ENCODE results near the gene PTEN.
"Not testable (repeated sequence)": the region's sequence is repeated elsewhere in the genome, so short reads cannot be mapped to it uniquely, and the experiment has no call there.

The PTEN gene

GRCh38 chr10:87846023-87846422 is 17.4 kb upstream of the PTEN start:
- DNase-seq, result no peak

DNA sequence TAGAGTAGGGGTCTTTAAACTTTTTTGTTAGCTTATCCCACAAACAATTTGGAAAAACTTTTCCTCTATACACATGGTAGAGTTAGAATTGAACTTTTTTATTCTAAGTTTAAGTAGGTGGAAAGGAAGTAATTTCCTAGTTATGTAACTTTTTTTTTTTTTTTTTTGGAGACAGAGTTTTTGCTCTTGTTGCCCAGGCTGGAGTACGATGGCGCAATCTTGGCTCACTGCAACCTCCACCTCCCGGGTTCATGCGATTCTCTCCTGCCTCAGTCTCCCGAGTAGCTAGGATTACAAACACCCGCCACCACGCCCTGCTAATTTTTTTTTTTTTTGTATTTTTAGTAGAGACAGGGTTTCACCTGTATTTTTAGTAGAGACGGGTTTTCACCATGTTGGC is 16.7 kb upstream of the PTEN start:
- DNase-seq, result not testable (repeated sequence)

GRCh38 chr10:87847550-87847949 is 15.9 kb upstream of the PTEN start:
- no peak for DNase-seq

- no peak for DNase-seq
Observed at GRCh38 chr10:87849001-87849400, 14.4 kb upstream of the PTEN start.

- peak; percentile 61 for DNase-seq
Observed at GRCh38 chr10:87850742-87851205, 12.7 kb upstream of the PTEN start.

DNA sequence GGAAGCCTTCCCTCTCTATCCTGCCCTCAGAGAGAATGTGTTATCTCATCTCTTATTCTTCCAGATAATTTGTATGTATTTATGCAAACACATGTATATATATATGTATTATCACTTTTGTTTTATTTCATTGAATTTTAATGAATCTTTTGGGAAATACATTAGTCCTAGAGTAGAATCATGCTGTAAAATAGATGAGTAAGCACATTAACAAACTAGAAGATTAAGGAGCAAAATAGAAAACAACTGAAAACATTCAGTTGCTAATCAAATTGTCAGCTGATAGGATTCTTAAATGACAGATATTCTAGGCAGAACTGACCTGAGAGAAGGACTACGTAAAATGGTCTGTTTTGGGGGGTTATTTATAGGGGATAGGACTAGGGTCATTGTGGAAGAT is 11.3 kb upstream of the PTEN start:
- no peak for DNase-seq

DNA sequence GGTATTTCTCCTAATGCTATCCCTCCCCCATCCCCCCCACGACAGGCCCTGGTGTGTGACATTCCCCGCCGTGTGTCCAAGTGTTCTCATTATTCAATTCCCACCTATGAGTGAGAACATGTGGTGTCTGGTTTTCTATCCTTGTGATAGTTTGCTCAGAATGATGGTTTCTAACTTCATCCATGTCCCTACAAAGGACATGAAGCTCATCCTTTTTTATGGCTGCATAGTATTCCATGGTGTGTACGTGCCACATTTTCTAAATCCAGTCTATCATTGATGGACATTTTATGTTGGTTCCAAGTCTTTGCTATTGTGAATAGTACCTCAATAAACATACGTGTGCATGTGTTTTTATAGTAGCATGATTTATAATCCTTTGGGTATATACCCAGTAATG is 8.2 kb upstream of the PTEN start:
- not testable (repeated sequence) for DNase-seq

GRCh38 chr10:87855665-87856064 is 7.8 kb upstream of the PTEN start:
- DNase-seq, result not testable (repeated sequence)

- peak; percentile 34 for DNase-seq
Observed at GRCh38 chr10:87860156-87860795, 3.1 kb upstream of the PTEN start.

DNA sequence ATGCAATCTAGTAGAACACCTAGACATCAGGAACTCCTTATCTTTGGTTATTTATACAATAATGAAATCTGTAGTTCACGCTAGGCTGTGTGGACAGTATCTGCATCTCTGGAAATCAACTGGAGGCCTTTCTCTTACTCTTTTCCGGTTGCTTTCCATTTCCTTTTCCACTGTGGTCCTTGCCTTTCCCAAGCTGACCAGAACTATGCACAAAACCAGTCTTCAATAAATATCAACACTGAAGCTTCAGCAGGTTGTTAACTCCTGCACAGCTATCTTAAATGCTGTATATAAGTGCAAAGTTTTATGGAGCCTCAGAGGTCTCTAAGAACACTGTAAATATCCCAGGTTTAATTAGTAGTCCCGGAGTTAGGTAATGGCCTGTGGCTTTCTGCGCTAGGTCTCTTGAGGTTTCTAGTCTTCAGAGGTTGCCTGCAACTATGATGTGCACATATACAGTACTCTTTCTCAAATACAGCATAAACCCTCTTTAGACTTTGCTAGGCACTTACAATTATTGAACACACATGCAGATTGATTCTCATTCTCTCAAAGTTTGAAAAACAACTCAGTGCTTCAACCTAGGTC is 2.5 kb upstream of the PTEN start:
- no peak for DNase-seq

- peak; percentile 66 for DNase-seq
Observed at GRCh38 chr10:87861566-87861952, 1.9 kb upstream of the PTEN start.

DNA sequence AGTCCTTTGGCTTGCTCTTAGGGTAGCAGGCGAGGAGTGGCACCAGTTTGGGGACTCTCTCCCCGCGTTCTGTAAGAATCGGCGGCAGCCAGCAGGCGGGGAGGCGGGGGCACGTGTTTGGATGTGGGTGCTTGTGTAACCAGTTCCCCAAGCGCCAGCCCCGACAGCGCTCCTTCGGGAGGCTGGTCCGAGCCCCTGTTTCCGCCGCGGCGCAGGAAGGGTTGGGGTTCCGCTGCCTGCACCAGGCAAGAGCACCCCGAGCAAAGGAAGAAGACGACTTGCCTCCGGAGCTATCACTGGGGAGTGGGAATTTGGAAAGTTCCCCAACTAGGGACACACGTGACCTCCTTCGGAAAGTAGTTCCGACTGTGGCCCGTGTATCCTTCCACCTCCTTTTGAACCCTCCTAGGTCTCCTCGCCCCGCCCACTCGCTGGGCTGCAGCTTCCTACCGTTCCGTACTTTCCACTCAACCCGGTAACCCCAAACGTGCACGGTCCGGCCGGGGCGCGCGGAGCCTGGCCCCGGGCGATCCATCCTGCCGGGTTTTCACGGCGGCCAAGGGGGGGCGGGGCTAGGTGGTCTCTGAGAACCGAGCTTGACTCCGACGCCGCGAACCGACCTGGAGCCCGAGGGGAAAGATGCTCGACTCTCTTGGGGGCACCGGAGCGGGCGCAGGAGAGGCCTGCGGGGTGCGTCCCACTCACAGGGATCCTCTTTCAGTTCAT is 1.3 kb upstream of the PTEN start:
- peak; percentile 97 for DNase-seq

DNA sequence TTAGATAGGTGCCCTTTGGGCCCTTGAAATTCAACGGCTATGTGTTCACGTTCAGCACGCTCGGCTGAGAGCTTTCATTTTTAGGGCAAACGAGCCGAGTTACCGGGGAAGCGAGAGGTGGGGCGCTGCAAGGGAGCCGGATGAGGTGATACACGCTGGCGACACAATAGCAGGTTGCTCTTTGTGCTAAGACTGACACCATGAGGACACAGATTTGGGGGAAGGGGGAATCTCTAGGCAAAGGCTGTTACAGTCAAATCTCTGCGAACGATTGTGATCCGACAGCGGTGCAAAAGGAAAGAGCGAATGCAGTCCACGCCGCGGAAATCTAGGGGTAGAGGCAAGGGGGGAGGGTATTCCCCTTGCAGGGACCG is 759 bp upstream of the PTEN start:
- no peak for DNase-seq

GRCh38 chr10:87863951-87864495 is 598 bp downstream of the PTEN start:
- DNase-seq, result peak; percentile 46

DNA sequence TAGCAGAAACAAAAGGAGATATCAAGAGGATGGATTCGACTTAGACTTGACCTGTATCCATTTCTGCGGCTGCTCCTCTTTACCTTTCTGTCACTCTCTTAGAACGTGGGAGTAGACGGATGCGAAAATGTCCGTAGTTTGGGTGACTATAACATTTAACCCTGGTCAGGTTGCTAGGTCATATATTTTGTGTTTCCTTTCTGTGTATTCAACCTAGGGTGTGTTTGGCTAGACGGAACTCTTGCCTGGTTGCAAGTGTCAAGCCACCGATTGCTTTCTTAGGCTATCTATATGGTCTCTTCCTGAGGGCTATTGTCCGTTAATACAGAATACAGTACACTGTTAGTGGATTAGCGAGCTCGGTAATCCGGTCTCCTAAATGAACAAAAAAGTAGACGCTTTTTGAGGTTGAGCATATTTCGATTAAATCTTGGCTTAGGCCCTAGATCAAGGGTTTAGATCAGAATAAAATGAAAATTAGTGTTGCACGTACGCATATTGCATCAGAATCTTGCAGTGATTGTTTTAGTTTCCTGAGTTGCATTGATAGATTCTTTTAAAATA is 1.2 kb downstream of the PTEN start:
- DNase-seq, result no peak

DNA sequence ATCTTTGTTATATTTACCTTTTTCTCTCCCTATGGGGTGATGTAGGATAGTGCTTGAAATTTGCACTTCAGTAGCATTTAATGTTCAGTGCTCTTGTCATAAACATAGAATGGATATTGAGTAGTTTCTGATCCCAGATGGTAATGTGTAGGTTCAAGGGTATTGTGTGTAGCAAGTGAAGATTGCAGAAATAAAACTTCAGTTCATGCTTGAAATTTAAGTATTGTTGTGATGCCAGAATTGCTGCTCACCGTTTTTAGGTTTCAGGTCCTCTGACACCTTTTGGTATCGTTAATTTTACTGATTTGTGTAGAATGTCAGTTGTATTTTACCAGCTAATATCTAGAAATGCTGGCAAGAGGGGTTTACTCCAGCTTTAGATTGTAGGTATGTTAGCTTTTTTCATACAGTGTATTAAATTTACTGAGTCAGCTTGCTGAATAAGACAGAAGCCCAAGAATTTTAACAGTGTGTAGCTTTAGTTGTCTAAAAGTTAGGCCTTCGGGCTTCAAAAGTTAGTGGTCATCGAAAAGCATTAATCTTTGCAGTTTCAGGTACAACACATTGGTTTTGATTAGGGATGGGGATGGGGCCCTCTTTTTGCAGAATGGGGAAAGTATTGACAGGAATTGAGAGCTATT is 1.9 kb downstream of the PTEN start:
- DNase-seq, result no peak

DNA sequence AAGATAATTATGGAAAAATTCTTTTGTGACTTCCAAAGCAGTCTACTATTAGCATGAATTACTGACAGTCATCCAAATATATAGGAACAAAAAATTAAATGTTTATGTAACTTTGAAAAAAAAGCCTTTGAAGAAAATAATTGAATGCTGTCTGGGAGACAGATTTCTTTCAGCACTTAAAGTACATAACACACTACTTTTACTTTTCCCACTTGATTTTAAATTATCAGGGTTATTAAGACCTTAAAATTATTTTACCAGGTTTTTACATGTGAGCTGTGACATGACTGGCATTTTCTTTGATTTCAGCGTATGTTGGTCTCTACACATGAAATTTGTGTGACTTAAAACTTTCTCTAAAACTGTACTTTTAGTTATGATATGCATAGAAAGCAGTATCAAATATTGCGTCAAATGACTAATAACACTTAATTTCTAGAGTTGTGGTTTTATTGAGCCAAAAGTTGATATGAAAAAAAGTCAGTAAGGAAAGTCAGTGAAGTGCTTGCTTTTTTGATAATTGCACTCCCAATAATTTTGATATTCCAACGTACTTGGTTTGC is 3.1 kb downstream of the PTEN start:
- no peak for DNase-seq

- DNase-seq, result no peak
Observed at GRCh38 chr10:87867453-87867852, 4.0 kb downstream of the PTEN start.

DNA sequence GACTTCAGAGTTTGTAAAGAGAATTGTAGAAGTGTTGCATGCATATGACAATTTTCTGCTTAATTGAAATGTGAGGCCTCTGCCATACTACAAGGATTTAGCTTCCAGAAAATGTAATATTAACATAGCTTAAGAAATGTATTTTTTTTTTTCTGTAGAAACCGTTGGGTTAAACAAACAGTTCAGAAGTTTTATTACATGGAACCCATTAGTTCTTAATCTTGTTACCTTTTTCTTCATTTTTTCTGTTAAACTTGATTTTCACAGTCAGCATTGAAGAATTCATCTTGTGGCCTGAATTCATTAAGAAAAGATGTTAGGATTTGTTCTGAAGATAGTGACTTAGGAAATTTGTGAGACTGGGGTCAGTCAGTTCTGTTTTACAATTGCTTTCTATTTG is 4.9 kb downstream of the PTEN start:
- DNase-seq, result no peak

- DNase-seq, result not testable (repeated sequence)
Observed at GRCh38 chr10:87869139-87869538, 5.7 kb downstream of the PTEN start.

DNA sequence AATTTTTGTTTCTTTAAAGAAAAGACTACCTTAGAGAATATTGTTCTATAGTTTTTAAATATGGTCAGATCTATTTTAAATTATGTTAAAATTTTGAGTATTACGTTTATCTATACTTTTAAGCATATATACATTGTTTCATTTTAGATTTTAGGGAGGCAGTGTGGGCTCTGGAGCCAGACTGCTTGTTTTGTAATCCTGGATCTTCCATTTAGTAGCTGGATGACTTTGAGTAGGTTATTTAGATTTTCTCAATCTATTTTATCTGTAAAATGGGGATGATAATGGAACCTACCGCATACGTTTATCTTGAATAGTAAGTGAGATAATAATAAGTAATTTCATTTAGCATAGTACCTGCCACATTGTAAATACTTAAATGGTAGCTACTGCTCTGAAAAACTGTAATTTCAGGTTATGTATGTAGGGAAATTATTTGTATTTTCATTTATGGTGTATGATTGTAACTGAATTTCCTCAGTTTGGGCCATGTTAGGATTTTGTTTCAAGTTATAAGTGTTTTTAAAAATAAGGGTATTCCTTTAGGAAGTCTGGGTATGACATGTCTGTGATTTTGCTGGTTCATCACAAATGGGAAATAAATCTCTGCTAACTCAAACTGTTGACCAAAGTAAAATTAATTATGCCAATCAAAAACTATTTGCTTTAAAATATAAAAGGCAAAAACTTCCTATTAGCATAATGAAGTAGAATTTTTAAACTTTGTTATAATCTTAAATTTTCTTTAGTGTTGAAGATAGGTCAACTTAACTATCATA is 6.5 kb downstream of the PTEN start:
- no peak for DNase-seq

DNA sequence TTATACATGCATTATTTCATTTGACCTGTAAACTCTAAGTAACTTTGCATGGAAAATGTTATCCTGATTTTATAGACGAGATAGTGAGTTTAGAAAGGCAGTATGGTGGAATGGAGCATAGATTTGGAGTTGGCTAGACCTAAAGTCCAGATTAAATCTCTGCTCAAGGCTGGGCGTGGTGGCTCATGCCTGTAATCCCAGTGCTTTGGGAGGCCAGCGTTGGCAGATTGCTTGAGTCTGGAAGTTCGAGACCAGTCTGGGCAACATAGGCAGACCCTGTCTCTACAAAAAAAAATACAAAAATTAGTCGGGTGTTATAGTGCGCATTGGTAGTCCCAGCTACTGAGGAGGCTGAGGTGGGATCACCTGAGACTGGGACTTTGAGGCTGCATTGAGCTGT is 9.4 kb downstream of the PTEN start:
- DNase-seq, result no peak
